Measurements from ENCODE around the gene LPAR3. TPM values are rescaled to one million over a fixed set of nuclear protein-coding genes. Genes with fewer than 3 reads are reported as not detected.

The LPAR3 gene
- total and polyA plus RNA-seq, 2 of the 4 experiments (the other 2 are of a cell fraction): 0.09 to 0.18 TPM

- DNase-seq: no peak
- WGBS, 2 experiments (ENCODE audit: extremely low coverage in 2 of 2, insufficient read length in 1 of 2): 100% methylated on average over 3 of the region's 5 CpGs; no CpG with 5 or more reads in 1 of the 2 experiments
- Histone ChIP-seq H4K8ac (ENCODE audit: low read depth in 2 of 2, low read length in 2 of 2) (no peak overlapping the region), H3K79me1 (ENCODE audit: low read depth in 1 of 2, low read length in 2 of 2) (no peaks in the 10 kb centered on the region), H3K9me1 (ENCODE audit: insufficient read depth, low read length) (peaks cover 3% of the 10 kb centered on the region), H3K18ac (ENCODE audit: low read depth, low read length) (no peak overlapping the region), H2AK9ac (replicated peaks; ENCODE audit: low read depth, low read length, poor library complexity) (no peak overlapping the region), H3K27me3 (ENCODE audit: control insufficient read depth, insufficient read depth, low read length) (peaks cover 26% of the 10 kb centered on the region), H2BK5ac (ENCODE audit: low read depth, low read length, poor library complexity, severe bottlenecking) (no peak overlapping the region), H3K4me2 (ENCODE audit: low read depth, low read length) (no peak overlapping the region), H3K27ac (ENCODE audit: insufficient read depth, low read length) (no peak overlapping the region), H2BK20ac (ENCODE audit: low read depth, low read length) (no peak overlapping the region), H4K91ac (ENCODE audit: insufficient read depth, low read depth, low read length) (no peak overlapping the region), H4K20me1 (ENCODE audit: insufficient read depth, low read length) (no peaks in the 10 kb centered on the region; the same call in 1 of the 2 replicates), H2BK15ac (ENCODE audit: low read depth, low read length) (no peak overlapping the region), H3K4me3 (ENCODE audit: insufficient read depth, low read depth, low read length) (no peak overlapping the region), H3K23ac (ENCODE audit: low read depth, low read length) (no peak overlapping the region), H3K9ac (ENCODE audit: low read depth, low read length) (no peak overlapping the region), H3K4ac (ENCODE audit: low read depth, low read length) (no peak overlapping the region), H3K9me3 (ENCODE audit: control insufficient read depth, insufficient read depth, low read length) (peaks cover 3% of the 10 kb centered on the region; the same call in 1 of the 2 replicates), H2AK5ac (ENCODE audit: low read depth, low read length) (no peak overlapping the region), H2BK120ac (ENCODE audit: low read depth, low read length) (no peak overlapping the region), H2AFZ (replicated peaks; ENCODE audit: low read length, poor library complexity) (no peak overlapping the region), H4K5ac (ENCODE audit: low read depth, low read length) (no peak overlapping the region), H3K36me3 (ENCODE audit: control insufficient read depth, insufficient read depth, low read length) (no peaks in the 10 kb centered on the region), H3K14ac (replicated peaks; ENCODE audit: low read depth, low read length) (no peak overlapping the region), H3K4me1 (ENCODE audit: control insufficient read depth, insufficient read depth, low read length) (peaks cover 7% of the 10 kb centered on the region), H3K56ac (ENCODE audit: extremely low read depth, insufficient read depth, low read length) (no peak overlapping the region)
- ATAC-seq (ENCODE audit: low read depth): no peak
- in situ Hi-C loops (cut with MboI; ENCODE audit: low sequenced_read_pairs): loop anchor here (10.0 to 25.0 kb wide), 2 partner anchors 325 to 628 kb away; no protein-coding TSS in a partner anchor
- POLR2A ChIA-PET (ENCODE audit: unreplicated experiment): no interaction called here
- CTCF ChIA-PET: interaction anchor here (2.2 kb wide), 1 partner anchor 10 kb away, joined by 7 read pairs; no protein-coding TSS in a partner anchor
- dilution Hi-C loops (cut with HindIII; ENCODE audit: low sequenced_read_pairs, unreplicated experiment): no loop called here
- TF ChIP-seq MXI1 (IDR thresholded peaks at IDR 0.05; ENCODE audit: borderline replicate concordance, low read depth, low read length): no peak
- TF ChIP-seq, protein P1, sequence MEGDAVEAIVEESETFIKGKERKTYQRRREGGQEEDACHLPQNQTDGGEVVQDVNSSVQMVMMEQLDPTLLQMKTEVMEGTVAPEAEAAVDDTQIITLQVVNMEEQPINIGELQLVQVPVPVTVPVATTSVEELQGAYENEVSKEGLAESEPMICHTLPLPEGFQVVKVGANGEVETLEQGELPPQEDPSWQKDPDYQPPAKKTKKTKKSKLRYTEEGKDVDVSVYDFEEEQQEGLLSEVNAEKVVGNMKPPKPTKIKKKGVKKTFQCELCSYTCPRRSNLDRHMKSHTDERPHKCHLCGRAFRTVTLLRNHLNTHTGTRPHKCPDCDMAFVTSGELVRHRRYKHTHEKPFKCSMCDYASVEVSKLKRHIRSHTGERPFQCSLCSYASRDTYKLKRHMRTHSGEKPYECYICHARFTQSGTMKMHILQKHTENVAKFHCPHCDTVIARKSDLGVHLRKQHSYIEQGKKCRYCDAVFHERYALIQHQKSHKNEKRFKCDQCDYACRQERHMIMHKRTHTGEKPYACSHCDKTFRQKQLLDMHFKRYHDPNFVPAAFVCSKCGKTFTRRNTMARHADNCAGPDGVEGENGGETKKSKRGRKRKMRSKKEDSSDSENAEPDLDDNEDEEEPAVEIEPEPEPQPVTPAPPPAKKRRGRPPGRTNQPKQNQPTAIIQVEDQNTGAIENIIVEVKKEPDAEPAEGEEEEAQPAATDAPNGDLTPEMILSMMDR (conservative IDR thresholded peaks at IDR 0.05; ENCODE audit: low read depth, low read length): no peak
- no peak for TF ChIP-seq SMC3 (IDR thresholded peaks at IDR 0.05; ENCODE audit: low read depth, low read length)
- TF ChIP-seq NFE2L2 (IDR thresholded peaks at IDR 0.05; ENCODE audit: low read depth, low read length): no peak
- no peak for TF ChIP-seq CEBPB (IDR thresholded peaks at IDR 0.05; ENCODE audit: low read depth, low read length)
- intact Hi-C loops (cut with micrococcal nuclease): no loop called here
- BruUV-seq (replicated peaks): no TSS peak
Measured at GRCh38 chr1:84762664-84763063, 130.3 kb downstream of the LPAR3 start.

Other genes starting within 250 kb of the LPAR3 start
- gene SSX2IP, start 202.7 kb downstream of the LPAR3 start, total RNA-seq (2012; rRNA removed): 13.4 and 22.8 TPM in 2 replicates
- 4.6 and 7.7 TPM in 2 replicates for gene SSX2IP, start 202.7 kb downstream of the LPAR3 start, polyA plus RNA-seq (2012; rRNA removed)
- gene MCOLN2, start 103.9 kb upstream of the LPAR3 start, total RNA-seq (2012; rRNA removed): 0.54 and 1.1 TPM in 2 replicates
- 0.27 and 0.43 TPM in 2 replicates for gene MCOLN2, start 103.9 kb upstream of the LPAR3 start, polyA plus RNA-seq (2012; rRNA removed)
- gene MCOLN3, start 155.3 kb upstream of the LPAR3 start, total RNA-seq (2012; rRNA removed): not detected in 2 replicates
- gene MCOLN3, start 155.3 kb upstream of the LPAR3 start, polyA plus RNA-seq (2012; rRNA removed): 0.03 TPM in 1 of 2 replicates, not detected in the other

Measured in IMR-90 (cell line).